NCI-H2107 treated with DMSO at 0.1 percent for 48 hours (cell line): Measurements from ENCODE around the gene GFPT2.

Experiments
- DNase-seq: peaks from one replicate; lab custom pipeline; 2025; ENCODE audit not compliant: unreplicated experiment; lab: John Stamatoyannopoulos, UW

The GFPT2 gene

DNA sequence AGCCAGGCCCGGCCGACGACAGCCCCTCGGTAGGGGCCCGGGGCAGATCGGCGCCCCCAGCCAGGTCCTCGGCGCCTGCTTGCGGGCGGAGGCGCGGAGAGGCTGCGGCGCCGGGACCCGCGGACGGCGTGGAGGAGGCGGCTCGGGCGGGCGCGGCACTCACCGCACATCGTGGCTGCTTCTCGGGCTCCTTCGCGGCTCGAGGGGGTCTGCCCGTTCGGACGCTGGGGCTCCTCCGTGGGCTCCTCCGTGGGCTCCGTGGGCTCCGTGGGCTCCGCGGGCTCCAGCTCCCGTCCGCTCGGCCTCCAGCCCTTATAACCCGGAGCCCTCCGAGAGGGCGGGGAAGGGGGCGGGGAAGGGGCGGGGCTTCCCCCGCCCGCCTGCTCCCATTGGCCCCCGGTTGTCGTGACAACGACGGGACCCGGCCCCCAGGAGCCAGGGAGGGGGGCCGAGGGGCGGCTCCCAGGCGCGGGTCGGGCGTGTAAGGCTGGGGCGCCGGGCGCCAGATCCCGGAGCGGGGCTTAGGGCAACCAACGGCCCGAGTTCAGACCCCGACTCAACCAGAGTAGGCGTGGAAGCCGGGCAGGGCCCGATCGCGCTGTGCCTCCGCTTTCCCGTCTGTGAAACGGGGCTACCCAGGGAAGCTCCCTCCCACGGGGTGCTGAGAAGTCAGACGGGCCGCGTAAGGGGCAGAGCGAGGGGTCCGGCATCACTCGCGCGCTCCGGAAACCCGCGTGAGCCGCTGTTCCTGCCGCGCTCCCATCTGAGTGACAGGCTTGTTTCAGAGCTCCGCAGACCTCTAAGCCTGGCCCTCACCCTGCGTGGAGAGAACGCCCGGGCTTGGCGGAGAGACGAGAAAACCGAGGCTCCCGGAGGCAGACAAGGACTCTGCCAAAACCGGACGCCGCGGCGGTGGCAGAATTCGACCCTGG lies at the start of gene GFPT2:
GFPT2 (minus strand) TSS at position 289 of the 932 bp plus-strand sequence; CDS start at position 170, 119 bp downstream.
- DNase-seq, result no peak

DNA sequence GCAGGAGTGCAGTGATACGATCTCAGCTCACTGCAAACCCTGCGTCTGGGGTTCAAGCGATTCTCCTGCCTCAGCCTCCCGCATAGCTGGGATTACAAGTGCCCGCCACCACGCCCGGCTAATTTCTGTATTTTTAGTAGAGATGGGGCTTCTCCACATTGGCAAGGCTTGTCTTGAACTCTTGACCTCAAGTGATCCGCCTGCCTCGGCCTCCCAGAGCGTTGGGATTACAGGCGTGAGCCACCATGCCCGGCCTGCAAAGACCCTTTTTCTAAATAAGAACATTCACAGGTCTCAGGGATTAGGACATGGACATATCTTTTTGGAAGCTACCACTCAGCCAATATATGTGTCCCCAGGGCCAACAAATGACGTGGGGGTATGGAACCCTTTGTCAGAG lies 49.6 kb upstream of the GFPT2 start:
- no peak for DNase-seq

DNA sequence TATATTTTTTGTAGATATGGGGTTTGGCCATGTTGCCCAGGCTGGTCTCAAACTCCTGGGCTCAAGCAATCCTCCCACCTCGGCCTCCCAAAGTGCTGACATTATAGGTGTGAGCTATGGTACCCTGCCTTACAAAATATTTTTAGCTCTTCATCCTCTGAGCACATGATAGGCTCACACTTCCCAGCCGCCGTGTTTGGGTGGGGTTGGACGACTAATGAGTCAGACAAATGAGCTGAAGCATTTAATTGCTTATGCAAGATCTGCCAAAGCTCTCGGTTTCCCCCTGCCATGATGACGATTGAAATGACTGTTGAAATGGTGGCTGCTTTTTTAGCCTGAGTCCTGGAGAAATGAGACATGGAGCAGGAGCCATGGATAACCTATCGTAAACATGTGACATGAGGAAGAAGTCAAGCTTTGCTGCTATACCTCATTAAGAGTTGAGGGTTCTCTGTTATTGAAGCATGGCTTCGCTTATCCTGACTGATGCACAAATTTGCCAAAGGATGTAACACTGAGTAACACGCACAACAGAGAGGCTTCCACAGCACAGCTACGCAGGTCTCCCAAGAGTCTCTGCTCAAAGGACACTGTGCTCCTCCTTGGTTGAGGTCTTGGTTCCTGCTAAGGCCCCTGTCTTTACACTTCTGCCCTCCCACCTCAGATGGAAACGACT lies 48.2 kb upstream of the GFPT2 start:
- no peak for DNase-seq

DNA sequence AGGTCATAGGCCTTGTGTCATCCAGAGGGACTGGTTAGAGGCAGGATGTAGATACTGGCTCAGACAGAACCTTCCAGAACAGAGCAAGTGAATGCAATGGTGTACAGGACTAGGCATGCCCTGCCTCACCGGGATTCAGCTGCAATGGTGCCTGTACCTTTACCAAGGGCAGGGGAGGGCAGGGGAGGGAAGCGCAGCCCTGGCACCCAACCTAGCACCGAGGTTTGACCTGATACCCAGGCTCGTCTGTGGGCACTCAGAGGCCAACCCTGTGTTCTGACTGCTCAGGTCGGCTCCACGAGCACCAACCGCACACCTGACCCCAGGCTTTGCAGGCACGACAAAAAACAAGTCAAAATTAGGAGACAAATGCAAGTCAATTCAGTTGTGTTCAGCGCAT lies 47.3 kb upstream of the GFPT2 start:
- DNase-seq, result no peak

DNA sequence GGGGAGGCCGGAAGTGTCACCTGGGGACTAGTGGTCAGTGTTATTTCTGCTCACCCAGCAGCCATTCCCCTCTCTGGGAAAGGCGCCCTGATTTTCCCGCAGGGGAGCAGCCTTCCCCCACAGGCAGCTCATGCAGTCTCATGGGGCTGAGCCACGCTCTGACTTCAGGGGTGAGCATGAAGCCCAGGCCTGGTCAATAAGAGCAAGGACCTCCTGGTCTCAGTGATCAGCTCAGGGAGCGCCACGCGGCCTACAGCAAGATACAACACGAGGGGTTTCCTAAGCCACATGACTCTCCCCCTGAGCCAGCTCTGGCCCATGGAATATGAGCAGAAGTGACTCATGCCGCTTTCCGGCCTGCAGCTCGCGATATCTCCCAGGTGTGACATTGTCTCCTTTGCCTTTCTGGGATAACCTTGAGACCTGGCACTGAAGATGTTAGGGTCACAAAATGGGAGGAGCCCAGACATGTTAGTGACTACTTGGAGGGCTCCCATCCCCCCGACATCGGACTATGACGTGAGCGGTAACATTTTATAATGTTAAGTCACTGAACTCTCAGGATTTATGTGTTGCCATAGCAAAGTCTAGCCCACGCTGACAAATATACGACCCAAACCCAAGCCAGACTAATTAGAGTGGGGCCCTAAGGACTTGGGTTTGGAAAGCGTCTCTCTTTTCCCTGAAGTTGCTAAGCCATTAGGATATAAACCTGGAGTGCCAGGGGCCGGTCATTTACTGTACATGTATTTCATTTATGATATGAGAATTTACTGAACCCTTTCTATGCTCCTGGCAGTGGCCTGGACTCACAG lies 46.5 kb upstream of the GFPT2 start:
- no peak for DNase-seq

DNA sequence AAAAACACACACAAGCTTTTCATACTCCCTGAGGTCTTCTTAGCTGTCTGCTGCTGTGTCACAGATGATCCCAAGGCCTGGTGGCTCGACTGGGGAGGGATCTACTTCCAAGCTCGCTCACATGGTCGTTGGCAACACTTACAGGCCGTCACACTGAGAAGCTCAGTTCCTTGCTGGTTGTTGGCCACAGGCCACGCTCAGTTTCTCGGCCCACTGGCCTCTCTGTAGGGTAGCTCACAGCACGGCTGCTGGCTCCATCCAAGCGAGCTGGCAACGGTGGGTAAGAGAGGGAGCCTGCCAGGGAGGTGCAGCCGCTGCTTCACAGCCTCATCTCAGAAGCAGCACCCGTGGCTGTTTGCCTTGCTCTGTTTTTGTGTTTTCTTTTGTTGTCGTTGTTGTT lies 43.8 kb upstream of the GFPT2 start:
- no peak for DNase-seq

DNA sequence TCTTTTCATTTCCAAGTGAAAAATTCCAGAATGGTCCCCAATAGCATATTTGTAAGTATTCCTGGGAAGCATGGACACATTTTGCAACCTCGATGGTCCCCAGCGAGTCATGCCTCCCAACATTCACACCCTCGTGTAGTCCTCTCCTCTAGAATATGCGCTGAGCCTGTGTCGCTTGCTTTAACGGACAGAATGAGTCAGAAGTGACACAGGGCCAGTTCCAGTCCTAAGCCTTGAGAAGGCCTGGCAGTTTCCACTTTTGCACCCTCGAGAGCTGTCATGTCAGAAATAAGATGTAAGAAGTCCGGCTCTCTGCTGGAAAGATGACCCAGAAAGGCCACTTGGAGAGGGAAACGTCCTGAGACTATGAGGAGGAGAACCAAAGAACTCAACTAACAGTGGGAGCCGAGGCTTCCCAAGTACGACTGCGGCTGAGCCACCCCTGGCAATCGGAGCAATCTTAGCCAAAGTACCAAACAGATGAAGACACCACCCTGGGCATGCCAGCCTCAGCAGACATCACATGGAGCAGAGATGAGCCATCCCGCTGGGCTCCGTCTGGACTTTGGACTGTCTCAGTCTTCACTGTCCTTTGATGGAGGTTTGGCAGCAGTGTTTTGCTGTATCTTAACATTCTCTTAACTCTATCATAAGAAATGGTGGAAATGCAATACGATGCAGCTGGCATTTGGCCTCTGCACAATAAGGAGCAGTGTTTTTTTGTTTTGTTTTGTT lies 42.6 kb upstream of the GFPT2 start:
- DNase-seq, result no peak

DNA sequence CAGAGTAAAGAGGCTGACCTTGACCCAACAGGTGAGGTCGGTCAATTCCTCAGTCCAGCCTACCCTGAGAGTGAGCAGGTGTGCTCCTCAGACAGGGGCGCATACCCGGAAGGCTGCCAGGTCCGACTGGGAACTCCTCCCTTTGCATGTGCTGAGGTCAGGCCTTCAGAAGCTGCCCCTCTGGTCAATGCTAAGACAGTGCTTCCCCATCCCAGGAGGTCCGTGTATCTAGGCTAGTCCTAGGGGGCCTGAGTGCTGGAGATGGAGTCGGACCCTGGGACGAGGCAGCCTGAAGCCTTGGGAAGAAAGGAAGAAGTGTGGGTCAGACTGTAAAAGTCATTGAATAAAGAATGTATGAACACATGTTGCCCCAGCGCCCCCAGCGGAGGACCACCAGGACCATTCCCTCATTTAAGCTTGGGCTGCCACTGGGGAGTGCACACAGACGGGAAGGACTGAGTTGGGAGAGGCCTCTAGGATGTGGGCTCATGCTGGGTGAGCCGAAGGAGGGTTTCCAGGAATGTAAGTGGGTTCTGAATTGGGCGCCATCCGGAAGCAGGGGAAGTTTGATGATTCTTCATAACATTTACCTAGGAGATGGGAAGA lies 41.0 kb upstream of the GFPT2 start:
- no peak for DNase-seq

DNA sequence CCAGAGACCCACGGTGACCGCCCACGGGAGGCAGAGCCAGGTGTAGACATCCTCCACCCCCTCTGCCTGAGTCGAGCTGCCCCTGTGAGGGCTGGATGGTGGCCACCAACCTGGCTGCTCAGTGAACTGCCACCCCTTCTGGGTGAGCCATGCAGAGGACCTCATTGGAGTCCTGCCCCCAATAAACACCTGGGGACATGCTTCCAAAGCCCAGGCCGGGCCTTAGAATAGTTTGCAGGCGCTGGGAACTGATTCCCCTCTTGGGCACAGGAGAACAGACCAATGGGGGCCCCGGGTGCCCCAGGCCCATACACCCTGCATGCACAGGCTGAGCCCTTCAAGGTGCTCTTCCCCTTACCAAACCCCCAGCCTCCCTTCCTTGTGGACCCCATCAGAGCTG lies 38.1 kb upstream of the GFPT2 start:
- DNase-seq, result no peak

DNA sequence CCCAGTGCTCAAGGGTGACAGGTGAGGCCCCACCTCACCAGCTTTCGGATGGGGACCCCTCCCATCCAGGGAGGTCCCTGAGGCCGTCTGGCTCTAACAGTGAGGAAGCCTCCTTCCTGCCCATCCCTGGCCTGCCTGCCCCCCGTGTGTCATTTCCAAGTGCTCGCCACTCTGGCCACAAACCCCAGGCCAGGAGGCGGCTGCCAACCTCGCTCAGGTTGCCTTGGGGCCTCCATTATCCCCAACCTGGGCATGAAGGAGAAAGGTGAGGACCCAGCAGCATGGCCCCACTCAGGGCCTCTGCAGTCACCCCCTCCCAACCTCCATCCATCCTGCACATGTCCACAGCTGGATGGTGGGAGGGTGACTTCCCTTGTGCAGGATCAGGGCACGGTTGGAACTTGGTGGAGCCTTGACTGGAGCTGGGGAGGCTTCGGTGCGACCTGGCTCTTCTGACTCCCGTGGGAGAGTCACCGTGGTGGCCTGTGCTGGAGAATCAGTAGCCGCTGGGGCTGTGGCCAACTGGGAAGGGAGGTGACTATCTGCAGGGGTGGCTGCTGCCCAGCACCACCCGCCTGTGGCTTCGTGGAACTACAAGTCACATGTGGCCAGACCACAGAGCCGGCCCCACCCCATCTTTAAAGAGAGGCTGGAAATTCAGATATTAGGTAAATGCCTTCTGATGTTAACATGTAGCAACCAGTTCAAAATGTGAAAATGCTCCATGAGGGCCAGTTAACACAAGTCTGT lies 37.5 kb upstream of the GFPT2 start:
- DNase-seq, result no peak

DNA sequence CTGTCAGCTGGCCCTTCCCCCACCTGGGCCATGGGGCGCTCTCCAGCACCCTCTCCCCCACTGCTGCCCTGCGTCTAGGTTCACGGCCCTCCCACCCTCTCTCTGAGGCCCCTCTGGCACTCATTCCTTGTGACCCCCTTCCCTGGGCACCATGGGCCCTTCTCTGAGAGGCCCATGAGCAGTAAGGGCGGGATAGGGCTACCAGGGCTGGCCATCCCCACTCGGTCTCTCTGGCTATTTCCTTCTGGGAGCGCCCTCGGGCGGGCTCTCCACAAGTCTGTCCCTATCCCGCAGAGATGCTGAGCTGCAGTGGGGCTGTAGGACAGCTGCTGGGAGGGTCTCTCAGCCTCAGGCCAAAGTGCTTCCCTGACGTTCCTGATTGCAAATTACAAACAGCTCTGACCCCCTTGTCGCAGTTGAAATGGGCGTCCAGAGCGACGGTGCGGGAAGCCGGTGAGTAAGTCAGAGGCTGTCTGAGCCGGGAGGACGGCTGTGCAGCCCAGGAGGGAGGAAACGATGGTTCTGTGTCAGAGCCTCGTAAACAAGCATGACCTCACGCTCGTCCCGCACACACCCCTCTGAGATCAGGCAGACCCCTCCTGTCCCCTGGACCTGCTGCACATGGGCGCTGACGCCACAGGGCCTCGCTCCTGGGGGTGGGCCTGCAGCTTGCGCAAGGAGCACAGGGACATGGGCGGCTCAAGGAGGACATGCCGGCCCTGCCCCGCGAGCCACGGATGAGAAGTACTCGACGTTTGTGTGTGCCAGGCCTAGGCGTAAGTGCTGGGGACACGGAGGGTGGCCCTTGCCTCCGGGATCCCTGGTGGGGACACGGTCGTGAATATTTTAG lies 36.3 kb upstream of the GFPT2 start:
- DNase-seq, result no peak

DNA sequence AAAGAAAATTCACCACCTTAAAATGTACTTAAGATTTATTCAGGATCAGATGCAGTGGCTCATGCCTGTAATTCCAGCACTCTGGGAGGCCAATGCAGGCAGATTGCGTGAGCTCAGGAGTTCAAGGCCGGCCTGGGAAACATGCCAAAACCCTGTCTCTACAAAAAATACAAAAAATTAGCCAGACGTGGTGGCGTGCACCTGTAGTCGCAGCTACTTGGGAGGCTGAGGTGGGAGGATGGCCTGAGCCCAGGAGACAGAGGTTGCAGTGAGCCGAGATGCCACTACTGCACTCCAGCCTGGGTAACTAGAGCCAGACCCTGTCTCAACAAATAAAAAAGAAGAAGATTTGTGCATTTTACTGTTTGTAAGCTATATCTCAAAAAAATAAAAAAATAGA lies 34.7 kb upstream of the GFPT2 start:
- no peak for DNase-seq

DNA sequence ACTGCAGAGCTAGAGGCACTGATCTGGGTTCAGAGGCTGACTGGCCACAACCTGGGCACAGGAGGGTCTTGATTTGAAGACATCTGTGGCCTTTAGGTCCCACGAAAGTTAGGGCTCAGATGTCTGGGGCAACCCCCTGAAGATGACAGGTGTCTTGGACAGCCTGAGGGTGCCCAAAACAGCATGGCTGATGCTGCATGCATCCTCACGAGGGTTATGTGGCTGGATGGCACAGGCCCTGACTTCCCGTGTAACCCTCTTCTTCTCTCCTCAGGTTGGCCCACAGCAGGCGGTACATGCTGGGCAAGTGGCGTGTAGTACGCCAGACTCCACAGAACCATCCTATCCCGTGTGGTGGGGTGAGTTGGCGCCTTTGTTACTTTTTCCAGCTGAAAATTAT lies 29.8 kb upstream of the GFPT2 start:
- no peak for DNase-seq

DNA sequence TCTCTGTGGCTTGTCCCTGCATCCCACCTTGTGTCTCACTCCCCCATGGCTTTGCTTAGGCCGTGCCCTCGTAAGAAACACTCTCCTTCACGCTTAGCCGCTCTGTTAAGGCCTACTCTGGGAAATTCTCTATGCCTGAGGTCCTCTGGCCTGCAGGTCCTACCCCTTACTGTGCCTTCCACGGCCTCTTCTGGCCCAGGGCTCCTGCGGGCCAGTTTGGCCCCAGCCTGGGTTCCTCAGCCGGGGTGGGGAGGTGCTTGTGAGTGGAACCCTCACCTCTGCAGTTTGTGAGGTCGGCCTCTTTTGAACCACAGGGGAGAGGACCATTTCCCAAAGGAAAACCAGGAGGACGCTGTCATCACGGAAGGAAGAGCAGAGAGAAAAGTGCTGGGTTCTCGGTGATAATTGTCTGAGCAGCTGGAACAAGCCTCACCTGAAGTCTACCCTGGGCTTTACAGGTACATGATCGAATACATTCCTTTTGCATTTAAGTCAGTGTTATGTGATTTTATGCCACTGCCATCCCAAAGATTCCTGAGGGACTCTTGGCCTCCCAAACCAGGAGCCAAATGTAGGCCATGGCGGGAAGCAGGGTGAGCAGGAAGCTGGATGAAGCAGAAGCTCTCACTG lies 28.8 kb upstream of the GFPT2 start:
- DNase-seq, result no peak

DNA sequence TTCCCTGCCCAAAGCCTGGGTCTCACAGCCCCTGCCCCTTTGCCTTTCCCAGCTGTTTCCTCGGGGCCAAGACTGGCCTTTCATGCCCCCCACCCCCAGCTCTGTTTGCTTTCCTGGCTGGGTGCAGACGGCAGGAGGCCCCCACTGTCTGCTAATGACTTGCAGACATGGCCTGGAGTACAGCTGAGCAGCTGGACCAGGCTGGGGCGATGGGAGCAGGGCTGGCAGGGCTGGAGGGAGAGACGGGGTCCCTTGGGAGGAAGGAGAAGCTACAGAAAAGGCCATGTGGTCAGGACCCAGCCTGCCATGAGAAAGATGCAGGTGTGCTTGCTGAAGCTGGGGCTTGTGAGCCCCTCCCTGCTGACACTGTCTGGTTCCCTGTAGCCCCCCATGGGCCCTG lies 28.3 kb upstream of the GFPT2 start:
- no peak for DNase-seq

DNA sequence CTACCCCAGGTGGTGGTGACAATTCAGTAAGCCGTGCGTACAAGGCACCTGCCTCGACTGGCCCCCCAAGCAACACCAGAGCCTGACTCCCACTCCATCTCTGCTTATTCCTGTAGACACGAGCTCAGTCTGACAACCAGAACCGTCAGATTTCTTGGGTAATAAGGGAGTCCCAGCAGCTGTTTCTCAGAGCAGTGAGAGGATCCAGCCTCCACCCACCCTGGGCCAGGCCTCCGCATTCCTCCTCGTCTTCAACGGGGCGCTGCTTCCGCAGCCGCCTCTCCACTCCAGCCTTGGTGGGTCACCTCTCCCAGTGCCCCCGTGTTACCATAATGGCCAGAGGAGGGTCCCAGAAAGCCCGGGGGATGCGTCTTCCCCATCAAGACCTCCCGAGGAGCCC lies 27.7 kb upstream of the GFPT2 start:
- DNase-seq, result no peak

DNA sequence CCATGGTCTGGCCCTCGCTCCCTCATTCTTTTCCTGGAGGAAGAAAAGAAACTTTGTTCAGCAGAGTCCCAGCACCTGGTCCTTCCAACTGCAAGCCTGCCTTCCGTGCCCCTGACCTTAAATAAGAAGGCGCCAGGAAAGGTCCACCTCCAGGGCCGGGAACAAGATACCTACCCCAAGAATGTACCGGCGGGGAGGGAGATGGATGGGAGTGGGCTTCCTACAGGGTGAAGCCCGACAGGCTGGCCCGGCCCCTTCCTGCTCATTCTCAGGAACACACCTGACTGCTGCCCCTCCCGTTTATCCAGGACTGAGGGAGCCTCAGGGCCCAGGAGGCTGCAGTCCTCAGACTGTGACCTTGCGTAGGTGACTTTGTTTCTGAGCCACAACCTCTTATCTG lies 27.3 kb upstream of the GFPT2 start:
- no peak for DNase-seq

DNA sequence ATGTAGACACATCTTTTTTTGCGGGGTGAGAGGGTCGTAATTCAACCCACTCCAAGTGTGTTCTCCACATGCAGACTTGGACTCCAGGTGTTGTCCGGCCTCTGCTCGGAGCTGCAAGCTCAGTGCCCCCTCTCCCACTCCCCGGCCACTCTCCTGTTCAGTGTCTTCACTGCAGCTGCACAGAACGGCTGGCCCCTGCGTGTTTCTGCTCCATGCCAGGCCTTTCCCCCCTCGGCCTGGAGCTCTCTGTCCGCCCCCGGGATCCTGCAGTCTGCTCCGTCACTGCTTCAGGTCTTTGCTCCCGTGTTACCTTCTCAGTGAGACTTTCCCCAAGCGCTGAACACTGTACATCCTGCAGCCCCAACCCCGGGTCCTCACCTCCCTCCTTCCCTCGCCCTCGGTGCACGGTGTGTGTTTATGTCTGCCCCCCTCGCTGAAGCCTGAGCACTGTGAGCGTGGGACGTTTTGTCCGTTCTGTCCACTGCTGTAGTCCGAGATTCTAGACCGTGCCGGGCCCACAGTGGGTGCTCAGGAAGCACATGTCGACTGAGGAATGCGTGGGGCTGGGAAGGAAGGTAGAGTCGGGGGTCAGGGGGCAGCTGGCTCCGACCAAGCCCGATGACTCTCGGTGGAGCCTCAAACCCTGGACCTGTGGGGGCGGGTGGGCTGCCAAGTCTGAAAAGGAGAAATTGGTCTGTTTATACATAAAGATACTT lies 26.4 kb upstream of the GFPT2 start:
- no peak for DNase-seq
